HEK293 (cell line): ENCODE results near the gene SERAC1.

Experiments
- CTCF ChIA-PET: fragments of 350-600 bp; formaldehyde crosslinking; extraction: SDS; loops from one replicate; lab custom pipeline; 2021; ENCODE audit warnings: antibody characterized with exemption; lab: Yijun Ruan, JAX
- POLR2A ChIA-PET: fragments of 300-600 bp; formaldehyde crosslinking; extraction: SDS; loops from one replicate; lab custom pipeline; 2020; ENCODE audit warnings: antibody characterized with exemption, inconsistent platforms; lab: Yijun Ruan, JAX
- H3K27ac ChIP-seq: fragments of 200-500 bp; sonication (Bioruptor generic); 2 replicates; pipeline ENCODE4 v1.5.1; 2014; ENCODE audit warnings: low read depth, low read length, control low read depth, inconsistent platforms; ENCODE audit errors: extremely low read depth
- H3K36me3 ChIP-seq, 2 experiments: fragments of 200-500 bp in 1 of 2; sonication (Bioruptor generic) in 1 of 2; 1 replicate in 1 of 2; 2 replicates in 1 of 2; pipeline ENCODE4 v1.5.1; 2014 to 2017; ENCODE audit warnings: inconsistent platforms in 2 of 2, low read length in 2 of 2; ENCODE audit not compliant: control insufficient read depth in 2 of 2, insufficient read depth in 1 of 2
- H3K4me1 ChIP-seq: fragments of 200-500 bp; sonication (Bioruptor generic); 2 replicates; pipeline ENCODE4 v1.5.1; 2014; ENCODE audit warnings: mild to moderate bottlenecking, low read length, inconsistent platforms; ENCODE audit not compliant: control insufficient read depth, insufficient read depth
- H3K4me3 ChIP-seq: 2 replicates; pipeline ENCODE4 v1.5.1; 2011; ENCODE audit warnings: low read depth, mild to moderate bottlenecking, control low read depth, low read length, moderate library complexity
- H3K9me3 ChIP-seq: fragments of 200-500 bp; sonication (Bioruptor generic); 2 replicates; pipeline ENCODE4 v1.5.1; 2014; ENCODE audit warnings: low read depth, low read length, inconsistent platforms; ENCODE audit not compliant: control insufficient read depth, insufficient read depth
- BCL11A ChIP-seq: fragments of 450-650 bp; formaldehyde crosslinking; IDR thresholded peaks from 2 replicates; pipeline ENCODE4 v1.5.1; 2016; ENCODE audit warnings: low read depth, missing biosample characterization, missing genetic modification characterization
- BCL11B ChIP-seq: fragments of 450-650 bp; formaldehyde crosslinking; IDR thresholded peaks from 2 replicates; pipeline ENCODE4 v1.5.1; 2016; ENCODE audit warnings: low read depth, missing biosample characterization, missing genetic modification characterization
- ZBTB11 ChIP-seq: fragments of 450-650 bp; formaldehyde crosslinking; conservative IDR thresholded peaks from 2 replicates; pipeline ENCODE4 v1.5.1; 2016; ENCODE audit warnings: low read depth, missing biosample characterization, missing genetic modification characterization
- ZNF140 ChIP-seq: fragments of 450-650 bp; formaldehyde crosslinking; IDR thresholded peaks from 2 replicates; pipeline ENCODE4 v1.5.1; 2016; ENCODE audit warnings: missing biosample characterization, missing genetic modification characterization
- ZNF423 ChIP-seq: fragments of 450-650 bp; formaldehyde crosslinking; IDR thresholded peaks from 2 replicates; pipeline ENCODE4 v1.5.1; 2016; ENCODE audit warnings: missing biosample characterization, missing genetic modification characterization
- ZNF48 ChIP-seq: fragments of 450-650 bp; formaldehyde crosslinking; IDR thresholded peaks from 2 replicates; pipeline ENCODE4 v1.5.1; 2016; ENCODE audit warnings: missing biosample characterization, missing genetic modification characterization
- ZNF488 ChIP-seq: fragments of 450-650 bp; formaldehyde crosslinking; IDR thresholded peaks from 2 replicates; pipeline ENCODE4 v1.5.1; 2016; ENCODE audit warnings: missing biosample characterization, missing genetic modification characterization
- ZNF501 ChIP-seq: fragments of 450-650 bp; formaldehyde crosslinking; IDR thresholded peaks from 2 replicates; pipeline ENCODE4 v1.5.1; 2016; ENCODE audit warnings: missing biosample characterization, missing genetic modification characterization
- ZNF521 ChIP-seq: fragments of 450-650 bp; formaldehyde crosslinking; IDR thresholded peaks from 2 replicates; pipeline ENCODE4 v1.5.1; 2017; ENCODE audit warnings: missing biosample characterization, mild to moderate bottlenecking, missing genetic modification characterization
- ZNF626 ChIP-seq: fragments of 450-650 bp; sonication (Bioruptor Pico); formaldehyde crosslinking; IDR thresholded peaks from 2 replicates; pipeline ENCODE4 v1.5.1; 2018; ENCODE audit warnings: missing biosample characterization, missing genetic modification characterization, inconsistent platforms
- ZNF654 ChIP-seq: fragments of 450-650 bp; formaldehyde crosslinking; IDR thresholded peaks from 2 replicates; pipeline ENCODE4 v1.5.1; 2016; ENCODE audit warnings: low read depth, missing biosample characterization, missing genetic modification characterization
- ZSCAN30 ChIP-seq: fragments of 450-650 bp; IDR thresholded peaks from 2 replicates; pipeline ENCODE4 v1.5.1; 2018; ENCODE audit warnings: missing biosample characterization, mild to moderate bottlenecking, missing genetic modification characterization, moderate library complexity
- TF ChIP-seq, protein P1 (sequence below): fragments of 450-650 bp; formaldehyde crosslinking; IDR thresholded peaks from 2 replicates; pipeline ENCODE4 v1.5.1; 2016; ENCODE audit warnings: missing biosample characterization, missing genetic modification characterization

Gene SERAC1

GRCh38 chr6:158206740-158207421, 38.8 kb upstream of the SERAC1 start (continued):
- TF ChIP-seq, protein P1, sequence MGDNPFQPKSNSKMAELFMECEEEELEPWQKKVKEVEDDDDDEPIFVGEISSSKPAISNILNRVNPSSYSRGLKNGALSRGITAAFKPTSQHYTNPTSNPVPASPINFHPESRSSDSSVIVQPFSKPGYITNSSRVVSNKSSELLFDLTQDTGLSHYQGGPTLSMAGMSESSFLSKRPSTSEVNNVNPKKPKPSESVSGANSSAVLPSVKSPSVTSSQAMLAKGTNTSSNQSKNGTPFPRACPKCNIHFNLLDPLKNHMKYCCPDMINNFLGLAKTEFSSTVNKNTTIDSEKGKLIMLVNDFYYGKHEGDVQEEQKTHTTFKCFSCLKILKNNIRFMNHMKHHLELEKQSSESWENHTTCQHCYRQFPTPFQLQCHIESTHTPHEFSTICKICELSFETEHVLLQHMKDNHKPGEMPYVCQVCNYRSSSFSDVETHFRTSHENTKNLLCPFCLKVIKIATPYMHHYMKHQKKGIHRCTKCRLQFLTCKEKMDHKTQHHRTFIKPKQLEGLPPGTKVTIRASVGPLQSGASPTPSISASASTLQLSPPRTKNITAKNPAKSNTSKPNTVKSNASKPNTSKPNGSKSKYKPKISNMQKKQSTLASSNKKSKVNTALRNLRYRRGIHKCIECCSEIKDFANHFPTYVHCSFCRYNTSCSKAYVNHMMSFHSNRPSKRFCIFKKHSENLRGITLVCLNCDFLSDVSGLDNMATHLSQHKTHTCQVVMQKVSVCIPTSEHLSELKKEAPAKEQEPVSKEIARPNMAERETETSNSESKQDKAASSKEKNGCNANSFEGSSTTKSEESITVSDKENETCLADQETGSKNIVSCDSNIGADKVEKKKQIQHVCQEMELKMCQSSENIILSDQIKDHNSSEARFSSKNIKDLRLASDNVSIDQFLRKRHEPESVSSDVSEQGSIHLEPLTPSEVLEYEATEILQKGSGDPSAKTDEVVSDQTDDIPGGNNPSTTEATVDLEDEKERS (tag by site-specific recombination): no peak

- CTCF ChIA-PET: interaction anchor here (0.5 to 4.1 kb wide), 35 partner anchors 8 to 1082 kb away, joined by 3 to 39 read pairs (median 3); no protein-coding TSS in a partner anchor
- no peaks in the 10 kb centered on the region for H3K4me1 ChIP-seq
- no peak overlapping the region for H3K27ac ChIP-seq
- POLR2A ChIA-PET: no interaction called here
- no peaks in the 10 kb centered on the region for H3K9me3 ChIP-seq
- no peak for TF ChIP-seq ZNF501 (tag by site-specific recombination)
- no peak for TF ChIP-seq BCL11B (tag by site-specific recombination)
- TF ChIP-seq ZNF48 (tag by site-specific recombination): no peak
- no peak for TF ChIP-seq BCL11A (tag by site-specific recombination)
- TF ChIP-seq ZNF140: no peak
- no peak for TF ChIP-seq ZNF626 (tag by site-specific recombination)
- peak; percentile 38 for TF ChIP-seq ZNF654 (tag by site-specific recombination)
- TF ChIP-seq ZBTB11 (tag by site-specific recombination): no peak
- no peak for TF ChIP-seq ZNF521 (tag by site-specific recombination)
- TF ChIP-seq, all 188 proteins: peak for 1
- no peak overlapping the region for H3K4me3 ChIP-seq
- no peaks in the 10 kb centered on the region for H3K36me3 ChIP-seq
These were observed 37.3 kb upstream of the SERAC1 start for GRCh38 chr6:158205169-158205944.

DNA sequence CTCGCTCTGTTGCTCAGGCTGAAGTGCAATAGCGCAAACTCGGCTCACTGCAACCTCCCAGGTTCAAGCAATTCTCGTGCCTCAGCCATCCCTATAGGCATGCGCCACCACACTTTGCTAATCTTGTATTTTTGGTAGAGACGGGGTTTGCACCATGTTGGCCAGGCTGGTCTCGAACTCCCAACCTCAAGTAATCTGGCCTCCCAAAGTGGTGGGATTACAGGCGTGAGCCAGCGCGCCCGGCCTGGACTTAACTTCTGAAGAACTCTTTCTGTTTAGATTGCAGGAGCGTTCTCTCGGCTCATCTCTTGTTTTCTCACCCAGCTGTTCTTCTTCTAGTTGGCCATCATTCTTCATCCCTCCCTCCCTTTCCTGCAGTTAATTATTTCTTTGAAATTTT, 30.4 kb upstream of the SERAC1 start:
- no peak for TF ChIP-seq ZNF423 (tag by site-specific recombination)
- TF ChIP-seq ZSCAN30 (tag by site-specific recombination): no peak
- TF ChIP-seq ZNF488: no peak
- CTCF ChIA-PET: interaction anchor here (0.6 to 3.5 kb wide), 4 partner anchors 10 to 55 kb away, joined by 3 to 15 read pairs (median 8); no protein-coding TSS in a partner anchor
- H3K9me3 ChIP-seq: no peaks in the 10 kb centered on the region
- POLR2A ChIA-PET: no interaction called here
- H3K4me1 ChIP-seq: no peaks in the 10 kb centered on the region
- H3K4me3 ChIP-seq: no peak overlapping the region
- H3K36me3 ChIP-seq: peaks cover 0 to 1% of the 10 kb centered on the region in 2 experiments; a peak in 1 of 3 replicates
- no peak overlapping the region for H3K27ac ChIP-seq
